D721Med (cell line): ENCODE measurements around the gene ATP1A3.

Source experiments
- DNase-seq: peaks from one replicate; pipeline ENCODE4 v3.0.0; 2011; ENCODE audit warnings: low spot score; ENCODE audit not compliant: insufficient read length
- FAIRE-seq: peaks from 2 replicates; lab custom pipeline; 2011; peaks lifted over from hg19 to GRCh38; lab: Jason Lieb, UNC
- TF ChIP-seq, protein P1 (sequence below): IDR thresholded peaks from 2 replicates; pipeline ENCODE4 v1.5.1; 2012; ENCODE audit warnings: mild to moderate bottlenecking, control low read depth; ENCODE audit not compliant: insufficient read depth; ENCODE audit errors: missing control alignments

ATP1A3 gene

DNA sequence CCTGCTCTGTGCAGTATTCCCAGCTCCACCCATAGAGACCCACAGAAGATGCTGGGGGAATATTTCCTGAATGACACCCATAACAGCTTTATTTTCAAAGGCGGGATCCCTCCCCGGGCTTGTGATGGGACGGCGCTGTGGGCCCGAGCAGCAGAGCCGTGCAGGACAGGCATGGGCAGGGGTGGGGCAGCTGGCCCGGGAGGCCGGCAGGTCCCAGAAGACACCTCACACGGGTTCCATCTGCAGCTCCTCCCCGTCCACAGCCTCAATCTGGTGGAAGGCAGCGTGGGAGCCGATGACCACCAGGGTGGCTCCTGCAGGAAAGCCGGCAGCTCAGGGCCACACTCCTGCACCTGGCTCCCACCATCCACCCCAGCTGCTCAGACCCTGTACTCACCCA lies 37.4 kb downstream of the ATP1A3 start:
- TF ChIP-seq, protein P1, sequence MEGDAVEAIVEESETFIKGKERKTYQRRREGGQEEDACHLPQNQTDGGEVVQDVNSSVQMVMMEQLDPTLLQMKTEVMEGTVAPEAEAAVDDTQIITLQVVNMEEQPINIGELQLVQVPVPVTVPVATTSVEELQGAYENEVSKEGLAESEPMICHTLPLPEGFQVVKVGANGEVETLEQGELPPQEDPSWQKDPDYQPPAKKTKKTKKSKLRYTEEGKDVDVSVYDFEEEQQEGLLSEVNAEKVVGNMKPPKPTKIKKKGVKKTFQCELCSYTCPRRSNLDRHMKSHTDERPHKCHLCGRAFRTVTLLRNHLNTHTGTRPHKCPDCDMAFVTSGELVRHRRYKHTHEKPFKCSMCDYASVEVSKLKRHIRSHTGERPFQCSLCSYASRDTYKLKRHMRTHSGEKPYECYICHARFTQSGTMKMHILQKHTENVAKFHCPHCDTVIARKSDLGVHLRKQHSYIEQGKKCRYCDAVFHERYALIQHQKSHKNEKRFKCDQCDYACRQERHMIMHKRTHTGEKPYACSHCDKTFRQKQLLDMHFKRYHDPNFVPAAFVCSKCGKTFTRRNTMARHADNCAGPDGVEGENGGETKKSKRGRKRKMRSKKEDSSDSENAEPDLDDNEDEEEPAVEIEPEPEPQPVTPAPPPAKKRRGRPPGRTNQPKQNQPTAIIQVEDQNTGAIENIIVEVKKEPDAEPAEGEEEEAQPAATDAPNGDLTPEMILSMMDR, result no peak
- DNase-seq (no peak), FAIRE-seq (no peak)

DNA sequence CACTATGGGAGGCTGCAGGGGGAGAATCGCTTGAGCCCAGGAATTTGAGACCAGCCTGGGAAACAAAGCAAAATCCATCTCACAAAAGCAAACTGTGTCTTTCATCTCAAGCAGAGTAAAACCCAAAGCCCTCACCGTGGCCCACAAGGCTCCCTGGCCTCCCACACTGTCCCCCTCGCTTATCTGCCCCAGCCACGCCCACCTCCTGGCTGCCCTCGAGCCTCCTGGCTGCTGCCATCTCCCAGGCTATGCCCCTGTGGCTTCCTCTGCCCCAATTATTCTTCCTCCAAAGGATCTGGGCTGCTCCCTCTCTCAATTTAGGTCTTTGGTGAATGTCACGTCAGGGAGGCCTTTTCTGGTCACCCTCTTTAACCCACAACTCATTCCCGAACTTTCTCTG lies 38.5 kb downstream of the ATP1A3 start:
- TF ChIP-seq, protein P1, result no peak
- no peak for FAIRE-seq
- DNase-seq, result no peak

DNA sequence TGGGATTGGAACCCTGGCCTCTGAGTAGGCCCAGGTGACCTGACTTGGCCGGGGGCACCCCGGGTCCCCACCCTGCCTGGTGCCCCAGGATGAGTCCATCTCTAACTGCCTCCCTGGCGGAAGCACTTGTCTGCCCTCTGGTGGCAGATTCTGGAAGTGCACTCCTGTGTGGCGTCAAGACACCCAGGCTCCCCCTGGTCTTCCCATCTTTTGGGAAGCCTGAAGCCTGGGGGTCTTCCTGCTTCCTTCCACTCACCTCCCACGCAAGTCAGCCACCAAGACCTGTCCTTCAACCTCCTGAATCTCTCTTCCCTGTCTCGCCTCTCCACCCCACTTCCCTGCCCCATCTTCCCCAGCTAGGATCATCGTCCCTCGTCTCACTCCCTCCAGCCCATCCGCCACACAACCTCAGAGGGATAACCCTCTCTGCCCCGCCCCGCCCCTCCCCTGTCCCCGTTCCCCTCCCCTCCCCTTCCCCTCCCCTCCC lies 42.3 kb downstream of the ATP1A3 start:
- peak; percentile 91 for DNase-seq
- TF ChIP-seq, protein P1, result peak; percentile 91
- no peak for FAIRE-seq

DNA sequence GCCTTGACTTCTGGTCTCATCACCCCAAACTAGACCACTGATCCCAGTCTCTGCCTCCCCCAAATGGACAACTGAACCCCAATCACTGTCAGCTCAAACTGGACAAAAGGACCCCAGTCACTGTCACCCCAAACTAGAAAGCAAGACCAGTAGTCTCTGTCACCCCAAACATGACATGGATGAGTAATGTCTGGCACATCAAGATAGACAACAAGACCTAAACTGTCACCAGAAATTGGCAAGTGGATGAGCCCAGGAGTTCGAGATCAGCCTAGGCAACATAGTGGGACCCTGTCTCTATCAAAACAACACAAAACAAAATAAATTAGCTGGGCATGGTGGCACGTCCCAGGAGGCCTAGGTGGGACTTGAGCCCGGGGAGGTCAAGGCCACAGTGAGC lies 46.9 kb downstream of the ATP1A3 start:
- no peak for DNase-seq
- no peak for FAIRE-seq

DNA sequence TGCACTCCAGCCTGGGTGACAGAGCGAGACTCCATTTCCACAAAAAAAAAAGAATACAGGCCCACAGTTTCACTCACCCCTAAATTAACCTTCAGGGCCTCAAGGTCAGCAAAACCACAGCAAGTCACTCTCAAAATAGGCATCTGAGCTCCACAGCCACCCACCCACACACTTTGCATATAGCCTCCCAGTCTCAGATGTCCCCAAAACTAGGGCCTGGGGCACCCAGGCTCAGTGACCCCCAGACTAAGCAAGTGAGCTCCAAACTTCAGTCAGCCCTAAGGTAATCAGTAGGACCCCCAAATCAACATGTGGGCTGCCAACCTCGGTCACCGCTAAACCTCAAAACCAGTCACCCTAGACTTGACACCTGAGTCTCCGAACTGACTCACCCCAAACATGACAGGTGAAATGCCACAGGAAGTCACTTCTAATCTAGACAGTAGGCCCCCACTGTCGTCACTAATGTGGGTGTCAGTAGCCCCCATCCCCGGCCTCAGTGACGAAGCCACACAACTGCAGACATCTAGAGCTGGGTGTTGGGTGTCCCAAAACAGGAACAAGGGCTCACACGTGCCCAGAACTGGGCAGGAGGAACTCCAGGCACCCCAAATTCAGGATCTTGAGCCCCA lies 48.8 kb downstream of the ATP1A3 start:
- FAIRE-seq (no peak), DNase-seq (no peak)
- TF ChIP-seq, protein P1, result no peak

More for the DNA sequence above, 46.9 kb downstream of the ATP1A3 start:
- TF ChIP-seq, protein P1, result no peak

DNA sequence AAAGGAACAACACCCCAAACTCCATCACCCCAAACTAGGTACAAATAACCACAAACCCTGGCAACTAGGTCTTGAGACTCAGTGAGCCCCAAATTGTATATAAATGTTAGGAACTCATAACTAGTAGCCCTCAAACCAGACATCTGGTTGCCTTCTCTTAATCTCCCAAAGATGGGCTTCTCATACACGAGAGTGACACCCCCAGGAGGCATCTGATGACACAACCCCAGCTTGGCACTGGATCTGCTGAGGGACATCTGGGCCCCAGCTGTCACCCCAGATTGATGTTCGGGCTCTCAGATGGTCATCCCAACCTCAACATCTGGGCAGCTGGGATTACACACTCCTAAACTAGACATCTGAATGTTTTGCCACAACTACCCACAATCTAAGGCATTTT lies 49.7 kb downstream of the ATP1A3 start:
- DNase-seq (no peak), FAIRE-seq (no peak)
- TF ChIP-seq, protein P1, result no peak

DNA sequence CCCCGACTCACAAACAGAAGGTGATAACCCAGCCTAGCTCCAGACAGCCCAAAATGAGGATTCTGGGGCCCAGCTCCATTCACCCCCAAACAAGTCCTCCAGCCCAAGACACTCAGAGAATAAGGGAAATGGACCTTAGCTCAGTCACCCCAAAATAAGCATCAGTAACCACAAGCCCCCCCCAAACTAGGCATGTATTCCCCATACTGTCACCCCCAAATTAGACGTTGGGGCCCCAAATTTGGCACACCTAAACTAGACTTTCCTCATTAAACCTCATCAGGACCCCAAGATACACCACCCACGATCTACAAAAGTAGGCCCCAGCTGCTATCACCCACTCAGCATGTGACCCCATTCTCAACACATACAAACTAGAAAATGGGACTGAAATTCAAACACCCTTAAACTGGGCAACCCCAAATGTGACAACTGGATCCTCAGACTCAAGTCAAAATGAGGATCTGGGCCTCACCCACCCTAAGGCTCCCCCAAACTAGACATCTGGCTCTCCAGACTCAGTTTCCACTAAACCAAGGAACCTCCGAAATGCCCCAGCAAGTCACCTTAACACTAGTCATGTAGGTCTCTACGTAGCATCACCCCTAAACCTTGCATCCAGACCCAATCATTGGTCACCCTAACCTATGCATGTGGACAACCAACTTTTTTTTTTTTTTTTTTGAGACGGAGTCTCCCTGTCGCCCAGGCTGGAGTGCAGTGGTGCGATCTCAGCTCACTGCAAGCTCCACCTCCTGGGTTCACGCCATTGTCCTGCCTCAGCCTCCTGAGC lies 52.4 kb downstream of the ATP1A3 start:
- FAIRE-seq, result no peak
- TF ChIP-seq, protein P1, result no peak
- no peak for DNase-seq
